ENCODE results near the gene KIF4A.

KIF4A gene

GRCh38 chrX:70402721-70403120, 112.8 kb downstream of the KIF4A start:
- peaks cover 3% of the 10 kb centered on the region for H3K4me1 Mint-ChIP-seq (ENCODE audit: low read depth)
- H3K9me3 Mint-ChIP-seq: no peaks in the 10 kb centered on the region
- H3K27ac Mint-ChIP-seq: no peak overlapping the region
- no peaks in the 10 kb centered on the region for H3K27me3 Mint-ChIP-seq (ENCODE audit: low read depth)
- H3K4me3 Mint-ChIP-seq: no peak overlapping the region
- peaks cover 9% of the 10 kb centered on the region for H3K36me3 Mint-ChIP-seq (ENCODE audit: low read depth)

GRCh38 chrX:70405003-70405402, 115.1 kb downstream of the KIF4A start:
- Mint-ChIP-seq H3K36me3 (ENCODE audit: low read depth) (peaks cover 14% of the 10 kb centered on the region), H3K27ac (no peak overlapping the region), H3K4me1 (ENCODE audit: low read depth) (no peaks in the 10 kb centered on the region), H3K27me3 (ENCODE audit: low read depth) (no peaks in the 10 kb centered on the region), H3K4me3 (no peak overlapping the region), H3K9me3 (no peaks in the 10 kb centered on the region)

GRCh38 chrX:70410921-70411320, 121.0 kb downstream of the KIF4A start:
- Mint-ChIP-seq H3K9me3 (no peaks in the 10 kb centered on the region), H3K36me3 (ENCODE audit: low read depth) (peaks cover 7% of the 10 kb centered on the region), H3K27ac (no peak overlapping the region), H3K4me3 (no peak overlapping the region), H3K4me1 (ENCODE audit: low read depth) (no peaks in the 10 kb centered on the region), H3K27me3 (ENCODE audit: low read depth) (no peaks in the 10 kb centered on the region)

GRCh38 chrX:70411475-70411874, 121.6 kb downstream of the KIF4A start:
- no peaks in the 10 kb centered on the region for H3K9me3 Mint-ChIP-seq
- no peaks in the 10 kb centered on the region for H3K27me3 Mint-ChIP-seq (ENCODE audit: low read depth)
- no peak overlapping the region for H3K4me3 Mint-ChIP-seq
- H3K27ac Mint-ChIP-seq: no peak overlapping the region
- peaks cover 7% of the 10 kb centered on the region for H3K36me3 Mint-ChIP-seq (ENCODE audit: low read depth)
- no peaks in the 10 kb centered on the region for H3K4me1 Mint-ChIP-seq (ENCODE audit: low read depth)

GRCh38 chrX:70421618-70422017, 131.7 kb downstream of the KIF4A start:
- Mint-ChIP-seq H3K4me1 (ENCODE audit: low read depth) (no peaks in the 10 kb centered on the region), H3K36me3 (ENCODE audit: low read depth) (peaks cover 9% of the 10 kb centered on the region), H3K4me3 (no peak overlapping the region), H3K27me3 (ENCODE audit: low read depth) (no peaks in the 10 kb centered on the region), H3K9me3 (no peaks in the 10 kb centered on the region), H3K27ac (no peak overlapping the region)

GRCh38 chrX:70422851-70423341, 133.0 kb downstream of the KIF4A start, which contains the start of gene GDPD2:
Gene GDPD2 (plus strand): TSS chrX:70423314. CDS start chrX:70424985, 1,671 bp downstream.
- H3K4me1 Mint-ChIP-seq (ENCODE audit: low read depth): no peaks in the 10 kb centered on the region
- H3K4me3 Mint-ChIP-seq: peak within 1 kb of the TSS; percentile 25
- no peaks in the 10 kb centered on the region for H3K27me3 Mint-ChIP-seq (ENCODE audit: low read depth)
- no peaks in the 10 kb centered on the region for H3K9me3 Mint-ChIP-seq
- H3K27ac Mint-ChIP-seq: no peak within 1 kb of the TSS
- H3K36me3 Mint-ChIP-seq (ENCODE audit: low read depth): peaks cover 8% of the 10 kb centered on the region

GRCh38 chrX:70423936-70424675, 134.2 kb downstream of the KIF4A start:
- H3K27me3 Mint-ChIP-seq (ENCODE audit: low read depth): no peaks in the 10 kb centered on the region
- H3K9me3 Mint-ChIP-seq: no peaks in the 10 kb centered on the region
- H3K36me3 Mint-ChIP-seq (ENCODE audit: low read depth): peaks cover 5% of the 10 kb centered on the region
- H3K4me1 Mint-ChIP-seq (ENCODE audit: low read depth): no peaks in the 10 kb centered on the region
- no peak overlapping the region for H3K27ac Mint-ChIP-seq
- no peak overlapping the region for H3K4me3 Mint-ChIP-seq

- H3K4me3 Mint-ChIP-seq: no peak overlapping the region
- H3K27ac Mint-ChIP-seq: no peak overlapping the region
- no peaks in the 10 kb centered on the region for H3K27me3 Mint-ChIP-seq (ENCODE audit: low read depth)
- H3K4me1 Mint-ChIP-seq (ENCODE audit: low read depth): no peaks in the 10 kb centered on the region
- peaks cover 5% of the 10 kb centered on the region for H3K36me3 Mint-ChIP-seq (ENCODE audit: low read depth)
- H3K9me3 Mint-ChIP-seq: no peaks in the 10 kb centered on the region
These were observed 134.9 kb downstream of the KIF4A start for GRCh38 chrX:70424801-70425200.

GRCh38 chrX:70426286-70427278, 136.7 kb downstream of the KIF4A start:
- Mint-ChIP-seq H3K4me3 (no peak overlapping the region), H3K36me3 (ENCODE audit: low read depth) (no peaks in the 10 kb centered on the region), H3K9me3 (no peaks in the 10 kb centered on the region), H3K27ac (no peak overlapping the region), H3K4me1 (ENCODE audit: low read depth) (no peaks in the 10 kb centered on the region), H3K27me3 (ENCODE audit: low read depth) (no peaks in the 10 kb centered on the region)

- Mint-ChIP-seq H3K4me1 (ENCODE audit: low read depth) (no peaks in the 10 kb centered on the region), H3K27me3 (ENCODE audit: low read depth) (no peaks in the 10 kb centered on the region), H3K36me3 (ENCODE audit: low read depth) (no peaks in the 10 kb centered on the region), H3K4me3 (no peak overlapping the region), H3K9me3 (no peaks in the 10 kb centered on the region), H3K27ac (no peak overlapping the region)
These were observed 137.5 kb downstream of the KIF4A start for GRCh38 chrX:70427365-70427764.

- H3K36me3 Mint-ChIP-seq (ENCODE audit: low read depth): no peaks in the 10 kb centered on the region
- H3K4me3 Mint-ChIP-seq: no peak overlapping the region
These were observed 139.9 kb downstream of the KIF4A start for GRCh38 chrX:70429759-70430158.

GRCh38 chrX:70432936-70433847, 143.3 kb downstream of the KIF4A start:
- peak overlapping the region; percentile 86 for H3K27ac Mint-ChIP-seq
- no peaks in the 10 kb centered on the region for H3K9me3 Mint-ChIP-seq
- H3K4me3 Mint-ChIP-seq: peak overlapping the region; percentile 87
- peaks cover 14% of the 10 kb centered on the region for H3K4me1 Mint-ChIP-seq (ENCODE audit: low read depth)
- peaks cover 10% of the 10 kb centered on the region for H3K27me3 Mint-ChIP-seq (ENCODE audit: low read depth)
- no peaks in the 10 kb centered on the region for H3K36me3 Mint-ChIP-seq (ENCODE audit: low read depth)

More at GRCh38 chrX:70429759-70430158, 139.9 kb downstream of the KIF4A start:
- H3K27ac Mint-ChIP-seq: no peak overlapping the region
- no peaks in the 10 kb centered on the region for H3K27me3 Mint-ChIP-seq (ENCODE audit: low read depth)
- peaks cover 8% of the 10 kb centered on the region for H3K4me1 Mint-ChIP-seq (ENCODE audit: low read depth)
- H3K9me3 Mint-ChIP-seq: no peaks in the 10 kb centered on the region

- Mint-ChIP-seq H3K36me3 (ENCODE audit: low read depth) (no peaks in the 10 kb centered on the region), H3K4me3 (peak overlapping the region; percentile 87), H3K27ac (peak overlapping the region; percentile 86), H3K9me3 (no peaks in the 10 kb centered on the region), H3K27me3 (ENCODE audit: low read depth) (peaks cover 10% of the 10 kb centered on the region), H3K4me1 (ENCODE audit: low read depth) (peaks cover 21% of the 10 kb centered on the region)
These were observed 144.0 kb downstream of the KIF4A start for GRCh38 chrX:70433848-70434351.

All from T-helper 1 cell treated with Interleukin-12 subunit alpha and Interleukin-12 subunit beta and Interleukin-4 antibody, amounts not matched to agents 30 μg/mL and 1 μg/mL, for 36 hours (primary cell).